LNCaP clone FGC (cell line): ENCODE measurements around the gene IZUMO4.

ENCODE experiments used
- DNase-seq: peaks from one replicate; pipeline ENCODE4 v3.0.0-alpha.2; 2011; ENCODE audit warnings: low read depth
- H3K4me3 ChIP-seq: 2 replicates; pipeline ENCODE4 v1.5.1; 2011; ENCODE audit warnings: mild to moderate bottlenecking, low read depth, low read length, control low read depth
- TF ChIP-seq, protein P1 (sequence below): IDR thresholded peaks from 2 replicates; pipeline ENCODE4 v1.5.1; 2012; ENCODE audit warnings: mild to moderate bottlenecking; ENCODE audit not compliant: control insufficient read depth, insufficient read depth; ENCODE audit errors: extremely low read depth

Gene IZUMO4

DNA sequence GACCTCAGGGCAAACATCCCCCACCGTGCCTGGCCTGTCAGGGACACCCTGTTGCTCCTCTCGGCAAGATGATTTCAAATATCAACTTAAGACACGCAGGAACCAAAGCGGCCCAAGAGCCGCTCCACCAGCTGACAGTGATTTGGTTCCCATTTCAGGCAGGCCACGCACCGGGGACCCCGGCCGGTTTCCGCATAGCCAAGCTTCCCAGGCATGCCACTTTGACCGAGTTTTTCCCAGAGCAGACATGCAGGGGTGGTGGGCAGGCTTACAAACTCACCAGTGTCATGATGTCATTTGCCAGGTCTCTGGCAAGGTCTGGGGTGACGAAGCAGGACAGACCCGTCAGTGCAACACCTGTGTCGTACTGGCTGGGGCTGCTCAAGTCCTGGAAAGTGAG is 35.5 kb downstream of the IZUMO4 start:
- H3K4me3 ChIP-seq, result no peak overlapping the region
- DNase-seq, result no peak
- TF ChIP-seq, protein P1, sequence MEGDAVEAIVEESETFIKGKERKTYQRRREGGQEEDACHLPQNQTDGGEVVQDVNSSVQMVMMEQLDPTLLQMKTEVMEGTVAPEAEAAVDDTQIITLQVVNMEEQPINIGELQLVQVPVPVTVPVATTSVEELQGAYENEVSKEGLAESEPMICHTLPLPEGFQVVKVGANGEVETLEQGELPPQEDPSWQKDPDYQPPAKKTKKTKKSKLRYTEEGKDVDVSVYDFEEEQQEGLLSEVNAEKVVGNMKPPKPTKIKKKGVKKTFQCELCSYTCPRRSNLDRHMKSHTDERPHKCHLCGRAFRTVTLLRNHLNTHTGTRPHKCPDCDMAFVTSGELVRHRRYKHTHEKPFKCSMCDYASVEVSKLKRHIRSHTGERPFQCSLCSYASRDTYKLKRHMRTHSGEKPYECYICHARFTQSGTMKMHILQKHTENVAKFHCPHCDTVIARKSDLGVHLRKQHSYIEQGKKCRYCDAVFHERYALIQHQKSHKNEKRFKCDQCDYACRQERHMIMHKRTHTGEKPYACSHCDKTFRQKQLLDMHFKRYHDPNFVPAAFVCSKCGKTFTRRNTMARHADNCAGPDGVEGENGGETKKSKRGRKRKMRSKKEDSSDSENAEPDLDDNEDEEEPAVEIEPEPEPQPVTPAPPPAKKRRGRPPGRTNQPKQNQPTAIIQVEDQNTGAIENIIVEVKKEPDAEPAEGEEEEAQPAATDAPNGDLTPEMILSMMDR, result no peak

DNA sequence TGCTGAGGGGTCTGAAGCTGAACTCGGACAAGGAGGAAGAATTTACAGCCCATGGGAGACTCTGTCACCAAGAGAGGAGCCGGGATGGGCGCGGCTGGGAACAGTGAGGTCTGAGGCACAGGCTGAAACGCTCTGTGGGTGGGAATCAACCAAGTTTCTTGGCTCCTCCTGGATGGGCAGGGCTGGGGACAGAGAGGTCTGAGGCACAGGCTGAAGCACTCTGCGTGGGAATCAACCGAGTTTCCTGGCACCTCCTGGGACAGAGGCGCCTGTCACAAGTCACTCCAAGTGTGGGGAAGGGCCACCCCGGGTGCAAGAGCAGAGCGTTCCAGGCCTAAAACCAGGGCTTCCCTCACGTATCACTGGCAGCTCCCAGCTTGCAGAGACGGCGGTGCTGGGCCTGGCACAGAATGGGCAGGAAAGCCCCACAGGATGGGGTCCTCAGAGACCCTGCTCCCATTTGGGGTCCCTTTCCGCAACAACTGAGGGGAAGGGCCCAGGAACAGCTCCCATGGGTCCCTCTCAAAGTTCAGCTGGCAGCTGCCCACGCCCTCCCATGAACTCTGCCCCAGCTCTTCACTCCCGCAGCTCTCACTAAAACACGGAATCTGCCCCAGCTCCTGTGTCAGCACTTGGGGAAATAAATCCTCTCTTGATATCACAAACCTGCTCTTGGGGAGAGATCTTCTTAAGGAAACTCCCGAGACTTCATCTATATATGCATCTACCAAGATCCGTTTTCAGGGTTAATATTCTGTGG is 36.2 kb downstream of the IZUMO4 start:
- H3K4me3 ChIP-seq, result no peak overlapping the region
- DNase-seq, result no peak
- TF ChIP-seq, protein P1, result no peak

DNA sequence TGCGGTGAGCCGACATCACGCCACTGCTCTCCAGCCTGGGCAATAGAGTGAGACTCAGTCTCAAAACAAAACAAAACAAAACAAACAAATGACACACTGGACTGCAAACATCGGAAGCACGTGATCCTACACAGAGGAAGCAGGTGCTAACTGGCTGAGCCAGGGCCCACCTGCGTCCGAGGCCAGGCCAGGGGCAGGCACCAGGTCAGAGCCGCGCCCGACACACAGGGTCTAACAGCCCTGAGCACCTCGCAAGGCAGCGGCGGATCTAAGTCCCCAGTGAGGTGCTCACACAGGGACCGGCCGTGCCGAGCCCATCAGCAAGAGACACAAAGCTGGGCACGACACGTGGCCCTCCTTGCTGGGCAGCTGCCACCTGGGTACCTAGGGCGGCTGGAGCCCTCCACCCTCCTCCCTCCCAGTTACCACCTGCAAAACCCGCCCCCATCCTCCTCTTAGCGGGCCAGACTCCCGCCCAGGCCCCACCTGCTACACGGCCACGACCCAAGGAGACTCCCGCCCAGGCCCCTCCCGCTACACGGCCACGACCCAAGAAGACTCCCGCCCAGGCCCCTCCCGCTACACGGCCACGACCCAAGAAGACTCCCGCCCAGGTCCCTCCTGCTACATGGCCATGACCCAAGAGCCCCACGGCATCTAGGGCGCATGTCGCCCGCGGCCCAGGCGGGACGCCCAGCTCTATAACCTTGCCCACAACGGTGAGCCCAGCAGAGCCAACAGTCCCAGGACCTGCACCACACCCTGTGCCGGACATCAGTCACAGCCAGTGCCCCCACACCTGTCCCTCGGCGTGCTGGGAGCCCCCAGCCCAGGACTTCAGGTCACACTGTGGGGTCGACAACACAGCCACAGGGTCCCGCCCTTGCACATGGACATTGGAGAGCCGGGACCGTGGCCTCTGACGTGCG is 39.0 kb downstream of the IZUMO4 start:
- DNase-seq, result no peak
- TF ChIP-seq, protein P1, result no peak
- H3K4me3 ChIP-seq, result no peak overlapping the region

DNA sequence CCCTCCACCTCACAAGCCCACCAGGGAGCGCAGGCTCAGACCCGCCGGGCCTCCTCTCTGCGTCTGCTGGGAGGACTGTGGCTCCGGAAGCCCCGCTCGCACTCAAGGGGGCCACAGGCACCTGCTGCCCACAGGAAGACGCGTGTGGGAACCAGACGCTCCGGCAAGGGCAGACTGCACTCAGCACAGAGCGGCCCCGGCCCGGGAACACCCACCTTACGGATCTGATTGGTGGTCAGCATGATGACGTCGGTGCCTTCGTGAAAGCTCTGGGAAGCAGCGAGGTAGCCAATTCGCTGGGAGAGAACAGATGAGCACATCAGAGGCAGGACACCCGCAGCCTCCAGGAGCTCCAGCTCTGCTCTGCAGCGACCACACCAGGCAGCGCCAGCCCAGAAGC is 40.1 kb downstream of the IZUMO4 start:
- DNase-seq, result no peak
- TF ChIP-seq, protein P1, result no peak
- no peak overlapping the region for H3K4me3 ChIP-seq

DNA sequence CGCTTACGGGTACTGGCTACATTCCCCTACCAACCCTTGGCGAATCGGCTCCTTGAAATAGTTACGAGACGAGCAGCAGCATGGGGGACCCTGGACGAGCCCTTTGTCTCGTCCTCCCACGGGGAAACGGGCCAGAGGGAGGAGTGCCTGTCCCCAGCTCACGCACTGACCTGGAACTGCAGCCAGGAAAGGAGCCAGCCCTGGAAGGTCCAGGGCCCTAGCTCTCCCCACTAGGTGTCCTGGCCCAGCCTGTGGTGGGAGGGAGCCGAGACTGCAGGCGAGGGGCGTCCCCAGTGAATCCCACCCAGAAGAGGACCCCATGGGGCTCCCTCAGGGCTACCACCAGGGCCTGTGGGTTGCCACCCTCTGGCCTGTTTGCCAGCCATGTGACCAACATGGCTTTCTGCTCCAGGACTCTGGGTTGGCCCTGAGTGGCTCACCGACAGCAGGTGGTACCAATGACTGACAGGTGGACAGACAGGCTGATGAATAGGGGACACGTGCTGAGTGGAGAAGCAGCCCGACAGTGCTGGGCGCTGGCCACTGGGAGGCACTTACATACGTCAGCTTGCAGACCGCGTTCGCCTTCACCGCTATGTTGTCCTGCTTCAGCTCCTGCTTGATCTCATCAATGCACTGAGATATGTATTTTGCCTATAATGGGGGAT is 41.5 kb downstream of the IZUMO4 start:
- no peak for DNase-seq
- TF ChIP-seq, protein P1, result no peak
- H3K4me3 ChIP-seq, result no peak overlapping the region

DNA sequence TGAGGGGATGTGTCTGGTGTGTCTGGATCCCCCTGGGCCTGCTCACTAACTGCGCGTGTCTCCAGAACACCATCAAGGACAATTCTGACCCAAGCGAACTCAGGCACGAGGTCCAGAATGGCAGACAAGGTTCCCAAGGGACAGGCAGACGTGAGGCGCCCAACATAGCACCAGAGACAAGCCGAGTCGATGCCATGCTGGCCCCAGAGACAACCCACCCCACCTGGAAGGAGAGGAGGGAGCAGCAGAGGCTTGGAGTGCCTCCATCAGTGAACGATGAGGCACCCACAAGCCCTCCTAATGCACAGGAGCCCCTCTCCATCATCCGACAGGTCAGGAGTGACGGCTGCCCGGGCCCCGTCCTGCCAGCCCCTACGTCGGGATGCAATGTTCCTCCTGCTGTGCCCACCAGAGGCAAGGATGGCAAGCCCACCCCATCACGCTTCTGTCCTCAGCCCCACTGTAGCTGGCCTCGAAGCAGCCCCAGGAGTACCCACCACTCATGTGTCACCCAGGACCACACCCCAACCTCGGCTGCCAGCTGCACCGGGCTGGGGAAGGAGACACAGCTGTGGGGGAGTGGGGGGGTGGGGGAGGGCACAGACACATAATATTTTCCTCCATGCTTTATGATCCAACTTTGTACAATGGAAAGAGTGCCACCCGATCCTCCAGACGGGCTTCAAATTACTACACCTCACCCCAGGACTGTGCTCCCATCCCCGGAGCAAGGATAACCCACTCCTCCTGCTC is 42.8 kb downstream of the IZUMO4 start:
- TF ChIP-seq, protein P1, result no peak
- no peak for DNase-seq
- H3K4me3 ChIP-seq, result no peak overlapping the region
